SKM-1 treated with dmso at 0.1 percent for 144 hours (cell line): ENCODE results near the gene HOXA5.

Source experiments
- DNase-seq: peaks from one replicate; lab custom pipeline; 2025; ENCODE audit not compliant: unreplicated experiment; lab: John Stamatoyannopoulos, UW

Gene HOXA5

DNA sequence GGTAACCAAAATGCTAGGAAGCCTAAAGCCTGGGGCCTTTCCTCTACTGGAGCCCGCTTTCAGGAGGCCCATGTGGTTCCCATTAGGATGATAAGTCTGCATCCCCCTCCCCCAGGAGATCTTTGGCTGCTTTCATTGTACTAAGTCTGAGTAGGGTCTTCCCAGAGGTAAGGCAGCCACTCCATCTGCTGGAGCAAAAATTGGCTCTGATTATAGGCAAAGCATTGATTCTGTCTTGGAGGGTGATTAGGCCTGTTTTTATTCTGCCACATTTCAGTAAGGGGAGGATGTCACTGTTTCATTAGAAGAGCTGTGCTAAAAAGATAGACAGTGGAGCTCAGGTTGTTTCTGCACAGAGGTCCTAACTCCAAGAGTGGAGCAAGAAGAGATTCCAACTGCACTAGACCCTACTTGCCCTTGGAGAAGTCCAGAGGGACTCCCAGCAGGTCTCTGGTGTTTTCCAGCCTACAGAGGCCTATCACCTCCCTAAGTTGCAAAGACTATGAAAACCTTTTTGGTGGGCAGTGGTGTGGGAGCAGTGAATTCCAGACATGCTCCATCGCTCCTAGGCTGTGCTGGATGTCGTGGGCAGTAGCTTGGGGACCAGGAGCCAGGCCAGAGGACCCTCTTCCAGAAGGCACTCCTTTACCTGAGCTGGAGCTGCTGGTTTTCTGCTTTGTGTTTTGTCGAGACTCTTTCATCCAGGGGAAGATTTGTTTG lies 33.9 kb downstream of the HOXA5 start:
- DNase-seq, result no peak

- no peak for DNase-seq
Observed at GRCh38 chr7:27108390-27109127, 34.9 kb downstream of the HOXA5 start.

DNA sequence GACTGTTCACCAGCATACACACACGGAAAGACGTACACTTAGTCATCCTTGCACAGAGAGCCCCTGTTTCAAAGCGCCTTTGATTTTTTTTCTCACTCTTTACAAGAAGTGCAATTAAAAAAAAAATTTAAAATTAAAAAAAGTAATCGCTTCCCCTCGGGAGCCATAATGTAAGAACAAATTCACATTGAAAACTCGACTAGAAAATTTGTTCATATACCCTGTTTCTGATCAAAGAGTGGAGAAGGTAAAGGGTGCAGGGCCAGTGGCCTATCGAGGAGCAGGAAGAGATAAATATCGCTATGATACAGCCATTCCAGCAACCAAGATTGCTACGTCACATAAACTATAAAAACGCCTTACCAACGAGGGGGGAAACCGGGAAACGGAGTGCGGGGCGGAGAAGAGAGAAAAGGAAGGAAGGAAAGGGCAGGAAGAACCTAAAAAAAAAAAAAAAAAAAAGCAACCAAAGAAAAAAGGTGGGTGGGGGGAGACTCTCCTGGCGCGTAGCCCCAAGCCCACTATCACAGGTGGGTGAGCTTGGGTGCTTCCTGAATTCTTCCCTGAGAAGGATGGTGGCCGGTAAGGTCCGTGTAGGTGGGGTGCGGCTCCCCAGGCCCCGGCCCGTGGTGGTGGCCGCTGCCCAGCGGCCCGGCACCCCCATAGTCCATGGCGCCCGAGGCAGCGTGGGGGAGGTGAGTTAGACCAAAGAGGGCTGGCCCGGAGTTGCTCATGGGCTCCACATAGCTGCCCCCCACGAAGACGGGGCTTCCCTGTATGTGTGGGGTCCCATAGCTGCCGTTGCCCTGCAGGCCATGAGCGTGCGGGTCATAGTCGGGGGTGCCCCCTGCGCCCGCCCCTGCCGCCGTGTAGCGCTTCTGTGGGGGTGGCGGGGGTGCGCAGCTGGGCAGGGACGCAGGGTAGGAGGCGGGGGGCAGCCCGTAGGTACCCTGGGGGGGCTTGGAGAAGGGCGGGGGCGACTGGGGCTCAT lies 35.8 kb downstream of the HOXA5 start:
- DNase-seq, result no peak

- DNase-seq, result no peak
Observed at GRCh38 chr7:27106901-27107240, 36.6 kb downstream of the HOXA5 start.

- DNase-seq, result no peak
Observed at GRCh38 chr7:27106181-27106900, 37.1 kb downstream of the HOXA5 start.

DNA sequence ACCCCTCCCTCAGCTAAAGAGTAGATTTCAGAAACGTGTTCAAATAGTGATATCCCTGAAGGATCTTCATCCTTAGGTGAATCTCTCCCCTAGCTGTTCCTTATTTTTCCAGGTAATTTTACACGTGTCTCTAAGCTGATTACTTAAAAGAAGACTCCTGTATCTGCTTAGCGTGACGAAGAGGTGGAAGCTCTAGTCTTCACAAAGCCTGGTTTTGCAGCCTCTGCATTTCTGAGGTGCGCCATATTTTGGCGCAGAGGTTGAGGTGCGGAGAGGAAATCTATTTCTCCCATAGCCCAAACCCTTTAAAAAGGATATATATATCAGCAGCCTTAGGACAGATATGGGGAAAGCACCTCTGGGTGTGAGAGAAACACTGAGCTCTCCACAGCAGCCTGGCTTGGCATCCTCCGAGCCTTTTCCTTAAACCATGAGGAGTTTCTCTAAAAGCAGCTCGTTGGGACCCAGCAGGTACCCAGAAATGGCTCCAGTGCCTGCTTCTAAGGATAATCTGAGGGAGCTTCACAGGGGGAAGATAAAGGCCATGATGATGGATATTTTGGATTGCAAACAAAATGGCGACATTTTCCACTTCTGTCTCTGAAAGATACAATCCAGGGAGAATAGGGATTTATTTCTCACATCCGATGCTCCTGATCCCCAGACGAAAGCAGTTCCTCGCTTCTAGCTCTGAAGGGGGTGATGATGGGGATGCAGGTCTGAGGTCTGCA lies 38.0 kb downstream of the HOXA5 start:
- no peak for DNase-seq

DNA sequence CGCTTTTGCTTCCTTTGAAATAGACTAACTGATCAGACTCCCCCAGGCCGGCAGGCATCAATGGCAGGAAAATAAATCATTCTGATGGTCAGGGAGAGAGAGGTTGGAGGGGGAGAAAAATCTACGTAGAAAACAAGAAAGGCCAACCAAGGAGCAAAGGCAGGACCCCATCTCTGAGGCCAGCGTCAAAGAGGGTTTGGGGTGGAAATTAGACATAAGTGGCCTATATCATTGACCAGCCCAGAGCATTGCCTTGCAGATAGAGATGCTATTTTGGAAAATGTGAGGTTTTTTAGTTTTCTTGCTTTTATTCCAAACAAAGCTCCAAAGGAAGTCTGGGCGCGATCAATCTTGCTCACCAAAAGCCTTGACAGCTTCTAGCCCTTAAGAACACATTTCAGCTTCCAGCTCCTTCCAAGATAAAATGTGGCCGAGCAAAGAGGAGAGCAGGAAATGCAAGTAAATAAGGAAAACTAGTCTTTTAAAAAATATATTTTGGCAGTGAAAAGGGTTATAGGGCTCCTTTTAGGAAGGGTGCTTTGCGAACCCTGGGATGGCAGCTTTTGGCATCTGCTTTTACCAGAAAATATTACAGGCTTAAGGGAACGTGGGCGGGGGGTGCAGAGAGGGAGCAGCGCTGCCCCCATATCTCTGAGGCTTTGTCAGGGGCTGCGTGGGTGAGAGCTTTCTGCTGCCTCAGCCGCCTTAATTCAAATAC lies 39.0 kb downstream of the HOXA5 start:
- no peak for DNase-seq

DNA sequence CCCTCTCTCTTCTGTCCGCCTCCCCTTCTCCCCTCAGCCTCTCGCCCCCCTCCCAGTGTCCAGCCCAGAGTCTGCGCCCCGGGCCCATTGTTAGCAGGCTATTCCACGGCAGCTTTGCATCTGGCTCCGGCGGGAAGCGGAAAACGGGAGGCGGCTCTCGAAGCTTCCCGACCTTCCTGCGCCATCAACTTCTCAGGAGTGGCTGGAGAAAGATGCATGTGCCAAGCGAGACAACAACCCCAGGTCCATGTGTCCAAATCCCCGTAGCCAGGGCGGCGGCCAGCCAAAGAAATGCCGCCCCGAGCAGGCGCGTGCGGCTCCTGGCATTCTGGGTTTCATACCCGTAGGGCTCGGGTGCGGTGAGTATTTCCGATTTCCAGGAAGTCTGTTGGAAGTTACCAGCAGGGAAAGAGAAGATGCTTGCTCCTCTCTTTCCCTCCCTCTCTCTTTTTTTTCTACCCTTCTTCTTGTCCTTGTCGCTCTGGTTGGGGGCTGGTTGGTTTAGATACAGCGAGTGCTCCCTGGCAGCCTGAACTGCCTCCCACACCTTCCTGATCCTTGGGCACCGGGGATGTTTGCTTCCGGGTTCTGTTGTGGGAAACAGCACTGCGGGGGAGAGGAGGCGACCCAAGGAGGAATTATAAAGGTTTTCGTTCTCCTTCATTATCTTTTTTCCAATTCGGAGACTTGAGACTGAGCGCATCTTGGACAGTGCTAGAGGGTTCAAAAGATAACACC lies 39.8 kb downstream of the HOXA5 start:
- no peak for DNase-seq

DNA sequence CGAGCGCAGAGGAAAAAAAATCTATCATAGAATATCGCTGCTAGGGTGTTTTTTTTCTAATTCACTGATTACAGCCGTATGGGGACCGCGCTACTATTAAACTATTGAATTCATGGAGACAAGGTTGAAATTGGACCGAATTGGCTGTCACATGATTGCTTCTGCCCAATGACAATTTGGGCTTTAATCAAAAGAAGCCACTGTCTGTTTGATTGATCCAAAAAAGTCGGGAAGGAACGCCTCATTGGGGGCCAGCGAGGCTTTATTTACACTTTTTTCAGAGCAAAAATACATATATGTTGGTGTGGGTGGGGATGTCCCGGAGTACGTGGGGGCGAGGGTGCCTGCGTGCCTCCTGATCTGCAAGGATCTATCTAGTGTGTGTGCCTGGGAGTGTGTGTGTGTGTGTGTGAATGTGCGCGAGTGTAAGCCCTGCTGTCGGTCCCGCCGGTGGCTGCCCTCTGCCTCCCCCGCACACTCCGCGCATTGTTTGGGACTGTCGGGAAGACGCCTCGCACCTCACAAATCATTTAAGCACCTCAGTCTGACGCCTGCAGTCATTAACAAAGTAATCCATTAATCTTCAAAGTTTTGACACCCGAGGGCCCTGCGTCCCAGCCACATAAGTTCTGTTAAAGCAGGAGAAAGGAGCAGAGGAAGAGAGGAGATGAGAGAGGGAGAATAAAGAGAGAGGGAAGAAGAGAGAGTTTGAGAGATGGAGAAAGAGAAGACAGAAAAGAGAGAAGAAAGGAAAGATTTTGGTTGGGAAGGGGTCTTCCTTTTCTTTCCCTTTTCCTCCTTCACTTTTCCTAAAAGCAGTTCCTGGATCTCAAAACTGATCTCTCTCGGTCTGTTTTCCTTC lies 40.7 kb downstream of the HOXA5 start, which contains the start of gene HOXA2:
TSS of gene HOXA2 (minus strand) at position 103 of the 862 bp plus-strand sequence. CDS start 183 bp downstream, outside the sequence.
- no peak for DNase-seq

- DNase-seq, result no peak
Observed at GRCh38 chr7:27101957-27102580, 41.4 kb downstream of the HOXA5 start.

GRCh38 chr7:27101171-27101956 lies 42.1 kb downstream of the HOXA5 start:
- no peak for DNase-seq

DNA sequence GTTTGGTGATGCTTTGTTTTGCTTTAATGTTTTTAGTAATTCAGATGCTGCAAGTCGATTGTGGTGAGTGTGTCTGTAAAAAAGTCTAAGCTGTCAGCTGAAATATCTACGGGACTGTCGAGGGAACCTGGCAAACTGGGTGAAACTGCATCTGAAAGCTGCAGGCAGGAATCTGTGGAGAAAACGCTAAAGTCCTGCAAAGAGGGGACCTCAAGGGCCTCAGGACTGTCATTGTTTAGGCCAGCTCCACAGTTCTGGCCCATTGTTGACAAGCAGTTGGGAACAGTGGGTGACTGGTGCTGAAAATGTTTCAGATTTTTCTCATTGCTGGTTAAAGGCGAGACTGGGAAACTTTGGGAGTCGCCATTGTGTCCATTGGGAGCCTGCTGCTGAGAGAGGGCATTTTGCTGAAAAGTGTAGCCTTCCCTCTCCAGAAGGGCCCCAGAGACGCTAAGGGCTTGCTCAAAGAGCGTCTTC lies 42.7 kb downstream of the HOXA5 start:
- no peak for DNase-seq

- DNase-seq, result no peak
Observed at GRCh38 chr7:27099453-27100370, 43.8 kb downstream of the HOXA5 start.

GRCh38 chr7:27098578-27099451 lies 44.7 kb downstream of the HOXA5 start:
- no peak for DNase-seq
